GM12878 (cell line): Measurements from ENCODE around the gene KANSL3. TPM values are rescaled to one million over a fixed set of nuclear protein-coding genes. Genes with fewer than 3 reads are reported as not detected.

Source experiments
- ATAC-seq: fragments of 200-7000 bp; cut with Tn5 transposase; 3 replicates; pipeline ENCODE4 v1.9.1; 2020; ENCODE audit warnings: mild to moderate bottlenecking, moderate library complexity
- BruUV-seq: library from RNA; stranded (reverse); fragments of 400-500 nt; replicated peaks from 2 replicates; lab custom pipeline; 2021; lab: Mats Ljungman, UMichigan
- CTCF ChIA-PET: fragments of 300-600 bp; sonication (Branson Sonifier 250); formaldehyde crosslinking; extraction: SDS; loops from one replicate; lab custom pipeline; 2021; ENCODE audit warnings: inconsistent platforms; lab: Yijun Ruan, JAX
- POLR2A ChIA-PET: fragments of 350-600 bp; formaldehyde crosslinking; extraction: SDS; loops from one replicate; lab custom pipeline; 2021; ENCODE audit warnings: inconsistent platforms; lab: Charles Lee
- RAD21 ChIA-PET: fragments of 300-600 bp; sonication (Branson Sonifier 250); formaldehyde crosslinking; loops from one replicate; lab custom pipeline; 2023; ENCODE audit warnings: antibody characterized with exemption; ENCODE audit not compliant: unreplicated experiment; lab: Charles Lee
- SMC1A ChIA-PET: fragments of 300-600 bp; sonication (Branson Sonifier 250); formaldehyde crosslinking; loops from one replicate; lab custom pipeline; 2023; ENCODE audit not compliant: unreplicated experiment, uncharacterized antibody; lab: Charles Lee
- DNase-seq: peaks from one replicate; pipeline ENCODE4 v3.0.0-alpha.2; 2011; ENCODE audit warnings: low read depth, low spot score
- FAIRE-seq: peaks from 3 replicates; lab custom pipeline; 2011; peaks lifted over from hg19 to GRCh38; lab: Jason Lieb, UNC
- H2AFZ ChIP-seq: 2 replicates; pipeline ENCODE4 v1.6.0; 2011; ENCODE audit warnings: low read depth, low read length, control low read depth; ENCODE audit not compliant: control insufficient read depth
- H3K27ac ChIP-seq: 2 replicates; pipeline ENCODE4 v1.5.1; 2011; ENCODE audit warnings: control low read depth; ENCODE audit not compliant: control insufficient read depth, insufficient read depth
- H3K27me3 ChIP-seq, 2 experiments: replicated peaks in 1 of 2; 2 replicates each; pipeline versions ENCODE4 v1.6.0 to v1.6.1; 2011; ENCODE audit warnings: low read length in 1 of 2; ENCODE audit not compliant: control insufficient read depth in 2 of 2, insufficient read depth in 2 of 2
- H3K36me3 ChIP-seq, 2 experiments: 2 replicates each; pipeline ENCODE4 v1.5.1; 2011; ENCODE audit warnings: low read length in 1 of 2; ENCODE audit not compliant: control insufficient read depth in 2 of 2, insufficient read depth in 2 of 2
- H3K4me1 ChIP-seq: 2 replicates; pipeline ENCODE4 v1.6.1; 2011; ENCODE audit warnings: mild to moderate bottlenecking, low read length, moderate library complexity, mixed read lengths; ENCODE audit not compliant: control insufficient read depth, insufficient read depth
- H3K4me2 ChIP-seq: 2 replicates; pipeline ENCODE4 v1.6.0; 2011; ENCODE audit warnings: control low read depth; ENCODE audit not compliant: control insufficient read depth, insufficient read depth
- H3K4me3 ChIP-seq: fragments of 200-600 bp; sonication (generic); 2 replicates; pipeline ENCODE4 v1.5.1; 2016
- H3K79me2 ChIP-seq: 2 replicates; pipeline ENCODE4 v1.6.0; 2011; ENCODE audit warnings: low read length; ENCODE audit not compliant: control insufficient read depth, insufficient read depth
- H3K9ac ChIP-seq: 2 replicates; pipeline ENCODE4 v1.8.0; 2011; ENCODE audit warnings: low read length, control low read depth, mixed read lengths; ENCODE audit not compliant: control insufficient read depth, insufficient read depth
- H3K9me3 ChIP-seq: replicated peaks from 3 replicates; pipeline ENCODE4 v1.5.1; 2011; ENCODE audit warnings: mild to moderate bottlenecking, low read length; ENCODE audit not compliant: control insufficient read depth, insufficient read depth
- H4K20me1 ChIP-seq: 2 replicates; pipeline ENCODE4 v1.6.0; 2011; ENCODE audit not compliant: control insufficient read depth, insufficient read depth
- NFXL1 ChIP-seq: fragments of 450-650 bp; IDR thresholded peaks from 2 replicates; pipeline ENCODE4 v1.6.1; 2017; ENCODE audit warnings: antibody characterized with exemption, mild to moderate bottlenecking, borderline replicate concordance
- NFYB ChIP-seq: IDR thresholded peaks from 2 replicates; pipeline ENCODE4 v1.6.1; 2011; ENCODE audit warnings: low read depth, mild to moderate bottlenecking, low read length, improper control_type of control experiment, moderate library complexity; ENCODE audit not compliant: insufficient read depth
- RAD21 ChIP-seq: IDR thresholded peaks from 2 replicates; pipeline ENCODE4 v1.6.1; 2011; ENCODE audit warnings: mild to moderate bottlenecking, low read depth, low read length, moderate library complexity; ENCODE audit not compliant: insufficient read depth
- SUZ12 ChIP-seq: fragments of 200-600 bp; sonication (generic); IDR thresholded peaks from one replicate; pipeline ENCODE4 v1.6.1; 2018; ENCODE audit warnings: antibody characterized with exemption, mild to moderate bottlenecking; ENCODE audit not compliant: unreplicated experiment
- WGBS: methylation state at CpG from one replicate; pipeline ENCODE4 v1.1.6; 2016; ENCODE audit warnings: low lambda C conversion rate; ENCODE audit not compliant: insufficient replicate concordance, insufficient coverage; ENCODE audit errors: missing lambda C conversion rate; 5-methylcytosine and 5-hydroxymethylcytosine counted together
- in situ Hi-C: fragments of 300-500 bp; cut with MboI; formaldehyde crosslinking; loops from 9 replicates; pipeline ENCODE4 v1.14.3; 2018; ENCODE audit warnings: mixed read lengths
- intact Hi-C: fragments of 100-400 bp; cut with micrococcal nuclease; formaldehyde crosslinking; loops from one replicate; pipeline ENCODE4 v1.14.2; 2022; ENCODE audit not compliant: unreplicated experiment
- polyA plus RNA-seq, 11 experiments: library from polyadenylated mRNA; depleted of rRNA in 4 of 11; unstranded in 6 of 11; stranded (reverse) in 5 of 11; fragments of >200 nt; fragmentation: Nextera tagmentation in 4 of 11; fragmentation: Illumina TruSeq in 1 of 11; extraction: Ambion mirVana in 4 of 11; extraction: Trizol in 1 of 11; gene quantifications; 1 replicate in 1 of 11; 2 replicates in 10 of 11; pipeline versions ENCODE4 v1.2.1 to v1.2.3, GENCODE V29; 2011 to 2016; ENCODE audit warnings: inconsistent platforms in 2 of 11, missing spikeins in 2 of 11, low read depth in 1 of 11
- total RNA-seq, 4 experiments: library from RNA; depleted of rRNA in 3 of 4; stranded (reverse); fragments of >200 nt in 3 of 4; fragmentation: Illumina TruSeq in 1 of 4; extraction: Trizol in 1 of 4; gene quantifications; 2 replicates each; pipeline versions ENCODE4 v1.2.1 to v1.2.3, GENCODE V29; 2013 to 2021
- TF ChIP-seq, protein P1 (sequence below), 3 experiments: IDR thresholded peaks in 2 of 3; conservative IDR thresholded peaks in 1 of 3; 2 replicates each; pipeline ENCODE4 v1.5.1; 2011; ENCODE audit warnings: low read depth in 3 of 3, low read length in 3 of 3, mild to moderate bottlenecking in 3 of 3, control low read depth in 2 of 3, moderate library complexity in 2 of 3, inconsistent platforms in 1 of 3, mixed read lengths in 1 of 3; ENCODE audit not compliant: control insufficient read depth in 2 of 3, insufficient read depth in 1 of 3; ENCODE audit errors: extremely low read depth in 1 of 3

Gene KANSL3
- total and polyA plus RNA-seq, 10 of the 15 experiments (the other 5 are each of a cell fraction or from before 2014, with no cell fraction given), result 5.6 to 25.9 (median 16.7) TPM

GRCh38 chr2:96602330-96602823 lies 35.7 kb downstream of the KANSL3 start:
- in situ Hi-C loops (no loop called here), intact Hi-C loops (no loop called here)
- peaks cover 33 to 39% of the 10 kb centered on the region in 2 experiments for H3K36me3 ChIP-seq
- BruUV-seq, result no TSS peak
- no peaks in the 10 kb centered on the region; the same call in 1 of the 2 replicates for H4K20me1 ChIP-seq
- peak; percentile 34; the same call in 1 of the 3 replicates for ATAC-seq
- CTCF ChIA-PET, result interaction anchor here (0.9 kb wide), 2 partner anchors 130 to 199 kb away, joined by 3 to 4 read pairs; no protein-coding TSS in a partner anchor
- no peaks in the 10 kb centered on the region for H3K27me3 ChIP-seq
- no peak overlapping the region for H3K9ac ChIP-seq
- DNase-seq, result no peak
- POLR2A ChIA-PET, result no interaction called here
- no peaks in the 10 kb centered on the region for H3K4me1 ChIP-seq
- TF ChIP-seq RAD21, result peak; percentile 31; the same call in 1 of the 2 replicates
- TF ChIP-seq, protein P1, sequence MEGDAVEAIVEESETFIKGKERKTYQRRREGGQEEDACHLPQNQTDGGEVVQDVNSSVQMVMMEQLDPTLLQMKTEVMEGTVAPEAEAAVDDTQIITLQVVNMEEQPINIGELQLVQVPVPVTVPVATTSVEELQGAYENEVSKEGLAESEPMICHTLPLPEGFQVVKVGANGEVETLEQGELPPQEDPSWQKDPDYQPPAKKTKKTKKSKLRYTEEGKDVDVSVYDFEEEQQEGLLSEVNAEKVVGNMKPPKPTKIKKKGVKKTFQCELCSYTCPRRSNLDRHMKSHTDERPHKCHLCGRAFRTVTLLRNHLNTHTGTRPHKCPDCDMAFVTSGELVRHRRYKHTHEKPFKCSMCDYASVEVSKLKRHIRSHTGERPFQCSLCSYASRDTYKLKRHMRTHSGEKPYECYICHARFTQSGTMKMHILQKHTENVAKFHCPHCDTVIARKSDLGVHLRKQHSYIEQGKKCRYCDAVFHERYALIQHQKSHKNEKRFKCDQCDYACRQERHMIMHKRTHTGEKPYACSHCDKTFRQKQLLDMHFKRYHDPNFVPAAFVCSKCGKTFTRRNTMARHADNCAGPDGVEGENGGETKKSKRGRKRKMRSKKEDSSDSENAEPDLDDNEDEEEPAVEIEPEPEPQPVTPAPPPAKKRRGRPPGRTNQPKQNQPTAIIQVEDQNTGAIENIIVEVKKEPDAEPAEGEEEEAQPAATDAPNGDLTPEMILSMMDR (IDR thresholded peaks at IDR 0.05 in 2 of 3, conservative IDR thresholded peaks at IDR 0.05 in 1 of 3; ENCODE audit: control insufficient read depth in 2 of 3, extremely low read depth in 1 of 3, insufficient read depth in 1 of 3, low read depth in 3 of 3, low read length in 3 of 3), result peak; percentile 12 to 27 (median 27); a peak in 3 of 6 replicates
- no peak for TF ChIP-seq SUZ12
- TF ChIP-seq NFXL1, result no peak
- no peak for TF ChIP-seq NFYB
- no peaks in the 10 kb centered on the region for H3K9me3 ChIP-seq
- H2AFZ ChIP-seq, result no peak overlapping the region
- no peaks in the 10 kb centered on the region for H3K79me2 ChIP-seq
- H3K4me3 ChIP-seq, result no peak overlapping the region
- no peak overlapping the region for H3K4me2 ChIP-seq
- 100% methylated on average over 2 of the region's 2 CpGs for WGBS
- SMC1A ChIA-PET, result no interaction called here
- no peak for FAIRE-seq
- H3K27ac ChIP-seq, result no peak overlapping the region
- RAD21 ChIA-PET, result interaction anchor here (1.0 to 1.5 kb wide), 2 partner anchors 33 to 70 kb away, joined by 3 read pairs; no protein-coding TSS in a partner anchor
